ENCODE measurements around the gene TINAGL1. TPM values are rescaled to one million over a fixed set of nuclear protein-coding genes. Genes with fewer than 3 reads are reported as not detected.
A peak's percentile ranks its signal among the peaks of the same experiment; 100 is the strongest.

TINAGL1 gene
- polyA plus RNA-seq, 12 donors, result 18.0 to 45.1 (median 21.1) TPM; not detected in 1

DNA sequence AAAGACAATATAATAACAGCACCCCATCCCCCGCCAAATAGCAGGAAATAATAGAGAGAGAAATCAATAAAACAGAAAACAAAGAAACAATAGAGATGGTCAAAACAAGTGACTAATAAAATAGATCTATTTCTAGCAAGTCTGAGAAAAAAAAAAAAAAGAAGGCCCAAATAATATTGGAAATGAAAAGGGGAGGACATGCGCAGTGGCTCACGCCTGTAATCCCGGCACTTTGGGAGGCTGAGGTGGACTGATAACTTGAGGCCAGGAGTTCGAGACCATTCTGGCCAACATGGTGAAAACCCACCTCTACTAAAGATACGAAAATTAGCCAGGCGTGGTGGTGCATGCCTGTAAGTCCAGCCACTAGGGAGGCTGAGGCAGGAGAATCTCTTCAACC is 22.7 kb downstream of the TINAGL1 start:
- DNase-seq, result no peak

DNA sequence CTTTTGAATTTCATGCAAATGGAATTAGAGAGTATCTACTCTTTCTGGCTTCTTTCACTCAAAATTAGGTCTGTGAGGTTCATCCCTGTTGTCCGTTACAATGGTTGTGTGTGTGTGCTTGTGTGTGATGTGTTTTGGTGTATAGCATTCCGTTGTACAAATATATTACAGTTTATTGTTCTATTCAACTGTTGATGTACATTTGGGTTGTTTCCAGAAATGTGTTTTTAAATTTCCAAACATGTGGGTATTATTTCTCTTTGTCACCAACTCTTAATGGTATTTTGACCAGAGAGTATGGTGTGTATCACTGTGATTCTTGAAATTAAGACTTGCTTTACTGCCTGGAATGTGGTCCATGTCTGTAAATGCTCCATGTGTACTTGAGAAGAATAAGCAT is 24.3 kb downstream of the TINAGL1 start:
- DNase-seq, result no peak

DNA sequence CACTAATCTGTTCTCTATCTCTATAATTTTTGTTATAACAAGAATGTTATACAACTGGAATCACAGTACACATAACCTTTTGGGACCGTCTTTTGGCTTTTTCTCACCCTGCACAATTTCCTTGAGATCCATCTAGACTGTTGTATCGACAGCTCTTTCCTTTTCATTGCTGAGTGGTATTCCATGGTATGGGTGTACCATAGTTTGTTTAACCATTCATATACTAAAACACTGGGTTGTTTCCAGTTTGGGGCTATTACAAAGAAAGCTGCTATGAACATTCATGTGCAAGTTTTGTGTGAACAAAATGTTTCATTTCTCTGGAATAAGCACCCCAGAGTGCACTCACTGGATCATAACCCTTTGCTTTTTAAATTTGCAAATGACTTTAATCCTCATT is 25.8 kb downstream of the TINAGL1 start:
- DNase-seq, result no peak

DNA sequence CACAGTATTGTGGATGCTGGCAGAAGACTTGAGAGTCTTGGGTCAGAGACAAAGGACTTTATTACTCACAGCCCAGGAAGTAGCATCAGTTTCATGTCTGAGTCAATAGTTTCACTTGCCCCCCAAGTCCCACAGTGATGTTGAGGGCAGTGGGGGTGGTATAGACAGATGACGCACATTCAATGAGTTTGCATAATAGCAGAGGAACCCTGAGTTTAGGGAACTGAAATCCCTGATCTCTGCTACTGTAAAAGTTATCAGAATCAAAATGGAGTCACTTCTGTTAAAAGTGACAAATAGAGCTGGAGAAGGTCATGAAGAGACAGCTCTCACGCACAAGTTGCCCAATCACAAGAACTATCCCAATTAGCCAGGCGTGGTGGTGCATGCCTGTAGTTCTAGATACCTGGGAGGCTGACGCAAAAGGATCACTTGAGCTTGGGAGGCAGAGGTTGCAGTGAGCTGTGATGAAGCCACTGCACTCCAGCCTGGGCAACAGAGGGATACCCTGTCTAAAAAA is 29.7 kb downstream of the TINAGL1 start:
- DNase-seq, result no peak

DNA sequence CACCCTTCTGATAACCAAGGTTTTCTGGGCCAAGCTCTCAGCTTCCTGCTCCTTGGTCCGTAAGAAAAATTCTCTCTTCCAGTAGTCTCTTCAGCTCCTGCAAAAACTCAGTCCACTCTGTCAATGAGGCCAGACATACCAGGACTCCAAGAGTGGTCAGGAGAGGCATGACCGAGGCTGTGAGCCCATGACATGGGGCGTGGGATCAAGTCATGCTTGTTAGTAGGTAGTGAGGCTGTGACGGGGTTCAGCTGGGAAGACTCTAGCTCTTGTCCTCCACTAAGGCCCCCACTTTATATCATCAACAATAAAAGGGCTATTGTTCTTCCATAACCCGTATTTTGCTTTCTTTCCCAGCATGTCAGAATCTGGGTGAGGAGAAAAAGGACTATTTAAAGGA is 31.0 kb downstream of the TINAGL1 start:
- no peak for DNase-seq

DNA sequence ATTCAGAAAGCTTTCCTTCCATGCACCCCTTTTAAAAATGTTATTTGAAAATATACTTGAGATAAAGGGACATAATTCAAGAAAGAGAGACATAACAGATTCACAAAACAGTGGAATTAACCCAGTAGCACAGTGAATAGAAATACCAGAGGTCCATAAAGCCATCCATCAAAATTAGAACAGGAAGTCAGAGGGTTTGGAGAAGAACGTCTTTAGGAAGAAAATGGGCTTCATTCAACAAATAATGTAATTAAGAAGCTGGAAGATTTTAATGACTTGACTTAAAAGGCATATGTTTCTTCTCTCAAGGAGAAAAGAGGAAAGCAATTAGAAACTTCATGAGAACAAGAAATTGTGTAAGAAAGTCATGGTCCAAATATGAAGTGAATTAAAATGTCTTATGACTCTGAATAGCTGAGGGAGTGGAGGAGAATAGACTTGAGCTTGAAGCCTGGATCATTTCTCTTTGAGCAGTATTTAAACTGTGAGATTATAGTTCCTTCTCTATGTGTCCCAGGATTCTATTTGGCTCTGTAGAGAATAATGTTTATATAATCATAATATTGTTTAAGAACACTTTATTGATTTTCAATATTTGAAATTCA is 33.3 kb downstream of the TINAGL1 start:
- no peak for DNase-seq

DNA sequence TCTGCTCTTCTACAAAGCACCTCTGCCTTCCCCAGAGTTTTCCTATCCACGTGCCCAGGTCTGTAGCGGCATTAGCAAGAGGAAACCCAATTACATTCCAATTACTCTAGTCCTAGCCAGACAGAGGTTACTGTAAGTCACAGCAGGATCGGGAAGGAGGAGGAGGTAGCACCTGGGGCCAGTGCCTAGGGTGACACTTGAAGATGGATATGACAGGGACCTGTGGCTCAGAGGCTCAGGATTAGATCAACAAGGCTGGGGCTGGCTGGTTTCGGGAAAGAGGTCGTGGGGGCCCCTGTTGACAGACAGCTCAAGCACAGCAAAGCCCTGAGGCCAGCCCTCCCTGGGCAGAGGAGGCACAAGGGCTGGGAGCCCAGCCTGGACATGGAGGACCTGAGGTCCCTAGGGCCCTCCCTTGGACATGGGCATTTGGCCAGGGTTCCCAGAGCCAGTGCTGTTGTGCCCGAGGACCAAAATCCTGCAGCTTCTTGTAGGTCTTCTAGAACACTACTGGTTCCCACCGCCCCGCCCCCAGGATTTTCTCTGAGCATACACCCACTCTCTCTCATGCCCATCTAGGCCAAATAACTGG is 38.2 kb downstream of the TINAGL1 start:
- no peak for DNase-seq

DNA sequence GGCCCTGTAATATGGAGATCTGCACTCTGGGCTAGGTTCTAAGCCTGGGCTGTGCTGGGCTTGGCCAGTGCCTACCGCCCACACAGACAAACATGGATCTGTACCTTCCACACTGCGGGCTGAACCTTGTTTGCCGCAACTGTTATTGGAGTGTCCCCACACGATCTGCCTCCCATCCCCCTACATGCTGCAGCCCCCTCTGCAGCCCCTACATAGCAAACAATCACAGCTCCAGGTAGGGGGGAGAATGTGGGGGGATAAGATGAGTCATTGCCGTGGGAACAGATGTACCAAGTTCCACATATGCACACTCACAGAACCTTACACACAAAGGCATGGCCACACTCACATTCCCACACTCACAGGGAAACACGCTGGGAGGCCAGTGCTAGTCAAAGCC is 39.1 kb downstream of the TINAGL1 start:
- DNase-seq, result no peak

DNA sequence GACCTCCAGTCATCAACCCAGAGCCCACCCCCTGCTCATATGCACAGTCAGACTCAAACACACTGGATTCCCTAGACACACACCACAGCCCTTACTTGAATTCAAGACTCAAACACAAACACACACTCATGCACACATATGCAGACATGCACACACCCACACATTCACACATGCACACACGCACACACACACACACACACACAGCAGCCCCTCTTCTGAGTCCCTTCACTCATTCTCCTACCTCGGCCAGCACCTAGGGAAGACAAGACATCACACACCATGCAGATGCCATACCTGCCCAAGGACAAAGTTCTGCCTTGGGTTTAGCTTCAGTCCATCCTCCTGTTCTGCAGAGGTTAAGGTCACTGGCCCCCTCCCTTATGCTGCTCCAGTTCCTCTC is 39.6 kb downstream of the TINAGL1 start:
- DNase-seq, result no peak

DNA sequence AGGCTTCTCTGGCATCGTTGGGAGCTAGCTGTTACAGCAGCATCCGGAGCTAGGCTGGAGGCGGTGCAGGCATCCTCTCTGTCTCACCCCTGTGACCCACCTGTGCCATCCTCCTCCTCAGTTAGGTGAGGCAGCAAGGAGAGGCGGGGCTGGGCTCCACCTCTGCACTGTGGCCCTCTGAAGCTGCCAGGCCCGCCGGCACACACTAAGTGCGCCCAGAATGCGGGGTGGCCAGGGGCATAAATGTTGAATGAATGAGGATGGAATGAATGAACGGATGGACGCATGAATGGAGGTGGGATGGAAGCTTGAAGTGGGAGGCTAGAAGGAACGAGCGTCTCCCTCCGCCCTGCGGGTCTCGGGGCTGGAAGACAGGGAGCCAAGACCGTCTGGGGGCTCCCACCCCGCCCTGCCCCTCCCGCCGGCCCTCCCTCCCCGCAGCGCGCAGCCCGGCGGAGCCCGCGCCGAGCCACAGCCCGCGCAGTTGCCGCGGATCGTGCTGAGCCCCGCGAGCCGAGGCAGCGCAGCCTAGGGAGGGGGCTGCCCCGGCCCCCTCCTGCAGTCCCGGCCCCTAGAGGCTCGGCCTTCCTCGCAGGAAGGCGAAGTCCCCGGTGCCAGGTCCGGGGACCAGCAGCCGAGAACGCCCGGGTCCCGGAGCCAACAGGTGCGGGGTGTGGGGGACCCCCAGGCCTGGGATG is 41.1 kb downstream of the TINAGL1 start, which contains the start of gene HCRTR1:
Gene HCRTR1, plus strand, starts transcription at position 472 of the 698 bp plus-strand sequence. CDS start 1,504 bp downstream, outside the sequence.
- no peak for DNase-seq

DNA sequence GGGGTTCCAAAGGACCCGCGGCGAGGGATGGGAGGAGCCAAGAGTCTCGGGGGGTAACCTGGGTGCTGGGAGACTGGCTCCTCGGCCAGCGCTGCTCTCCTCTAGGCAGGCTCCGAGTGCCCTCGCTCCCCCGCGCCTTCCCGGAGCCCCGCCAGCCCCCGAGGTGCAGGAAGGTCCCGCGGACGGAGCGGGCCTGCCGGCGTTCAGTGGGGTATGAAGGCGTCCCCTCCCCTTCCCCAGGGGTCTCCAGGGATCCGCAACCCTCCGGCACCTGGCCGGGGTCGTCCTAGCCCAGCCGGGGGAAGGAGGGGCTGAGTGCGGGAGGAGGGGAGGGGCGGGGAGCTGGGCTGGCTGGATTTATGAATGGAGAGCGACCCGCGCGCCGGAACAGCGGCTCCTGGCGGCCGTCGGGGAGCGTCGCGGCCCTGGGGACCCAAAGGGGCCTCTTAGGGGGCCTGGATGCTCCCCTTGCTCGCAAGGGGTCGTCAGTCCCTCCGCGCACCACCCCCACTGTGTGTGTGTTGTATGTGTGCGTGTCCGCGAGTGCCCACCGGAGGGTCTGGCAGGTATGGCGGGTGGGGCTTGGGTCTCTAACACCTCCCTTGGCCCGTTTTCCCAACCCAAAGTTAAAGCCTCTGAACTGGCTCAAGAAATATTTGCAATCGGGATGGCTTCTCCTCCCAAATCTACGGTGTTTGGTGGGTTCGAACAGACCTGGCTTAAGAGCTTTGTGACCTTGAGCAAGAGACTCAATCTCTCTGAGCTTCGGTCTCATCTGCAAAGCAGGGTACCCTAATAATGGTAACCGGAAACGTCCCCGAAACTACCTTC is 41.8 kb downstream of the TINAGL1 start:
- DNase-seq, result peak; percentile 31

DNA sequence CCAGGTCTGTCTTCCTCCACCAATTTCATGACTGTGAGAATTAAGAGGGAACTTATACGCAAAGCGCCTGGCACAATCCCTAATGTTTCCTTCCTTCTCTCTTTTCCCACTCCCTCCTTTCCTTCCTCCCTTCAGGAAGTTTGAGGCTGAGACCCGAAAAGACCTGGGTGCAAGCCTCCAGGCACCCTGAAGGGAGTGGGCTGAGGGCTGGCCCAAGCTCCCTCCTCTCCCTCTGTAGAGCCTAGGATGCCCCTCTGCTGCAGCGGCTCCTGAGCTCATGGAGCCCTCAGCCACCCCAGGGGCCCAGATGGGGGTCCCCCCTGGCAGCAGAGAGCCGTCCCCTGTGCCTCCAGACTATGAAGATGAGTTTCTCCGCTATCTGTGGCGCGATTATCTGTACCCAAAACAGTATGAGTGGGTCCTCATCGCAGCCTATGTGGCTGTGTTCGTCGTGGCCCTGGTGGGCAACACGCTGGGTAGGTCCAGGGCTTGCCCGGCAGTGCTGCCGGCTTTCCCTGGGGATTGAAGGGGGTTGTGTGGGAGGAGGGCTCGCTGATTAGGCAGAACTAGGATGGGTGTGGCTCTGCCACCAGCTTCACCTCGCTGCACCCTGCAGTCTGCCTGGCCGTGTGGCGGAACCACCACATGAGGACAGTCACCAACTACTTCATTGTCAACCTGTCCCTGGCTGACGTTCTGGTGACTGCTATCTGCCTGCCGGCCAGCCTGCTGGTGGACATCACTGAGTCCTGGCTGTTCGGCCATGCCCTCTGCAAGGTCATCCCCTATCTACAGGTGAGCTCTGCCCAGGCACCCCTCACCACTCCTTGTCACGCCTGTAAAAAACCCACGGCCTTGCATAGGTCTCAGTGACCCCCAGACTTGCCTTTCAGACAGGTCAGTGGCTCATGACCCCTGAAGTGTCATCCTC is 42.9 kb downstream of the TINAGL1 start:
- DNase-seq, result no peak

DNA sequence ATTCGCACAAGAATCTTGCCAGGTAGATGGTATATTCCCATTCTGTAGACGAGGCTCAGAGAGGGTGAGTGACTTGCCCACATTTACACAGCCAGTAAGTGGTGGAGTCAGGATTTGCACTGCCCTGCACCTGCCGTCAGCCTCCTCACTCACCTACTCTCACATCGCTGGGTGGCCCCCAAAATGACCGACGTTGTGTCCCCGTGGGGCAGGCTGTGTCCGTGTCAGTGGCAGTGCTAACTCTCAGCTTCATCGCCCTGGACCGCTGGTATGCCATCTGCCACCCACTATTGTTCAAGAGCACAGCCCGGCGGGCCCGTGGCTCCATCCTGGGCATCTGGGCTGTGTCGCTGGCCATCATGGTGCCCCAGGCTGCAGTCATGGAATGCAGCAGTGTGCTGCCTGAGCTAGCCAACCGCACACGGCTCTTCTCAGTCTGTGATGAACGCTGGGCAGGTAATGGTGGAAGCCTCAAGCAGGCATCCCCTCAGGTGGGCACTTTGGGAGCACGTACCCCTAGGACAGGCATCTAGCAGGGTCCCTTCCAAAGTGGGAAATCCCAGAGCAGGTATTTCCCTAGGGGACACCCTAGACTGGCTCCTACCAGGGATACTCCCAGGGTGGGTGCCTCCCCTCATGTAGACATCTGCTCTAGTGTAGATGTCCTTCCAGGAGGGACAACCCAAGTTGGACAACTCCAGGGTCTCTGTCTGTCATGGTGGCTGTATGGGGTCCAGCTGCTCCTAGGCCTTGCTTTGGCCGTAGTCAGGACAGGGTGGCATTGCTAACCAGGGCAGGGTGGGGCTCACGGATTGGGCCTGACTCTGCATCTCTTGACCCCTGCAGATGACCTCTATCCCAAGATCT is 44.5 kb downstream of the TINAGL1 start:
- DNase-seq, result no peak

DNA sequence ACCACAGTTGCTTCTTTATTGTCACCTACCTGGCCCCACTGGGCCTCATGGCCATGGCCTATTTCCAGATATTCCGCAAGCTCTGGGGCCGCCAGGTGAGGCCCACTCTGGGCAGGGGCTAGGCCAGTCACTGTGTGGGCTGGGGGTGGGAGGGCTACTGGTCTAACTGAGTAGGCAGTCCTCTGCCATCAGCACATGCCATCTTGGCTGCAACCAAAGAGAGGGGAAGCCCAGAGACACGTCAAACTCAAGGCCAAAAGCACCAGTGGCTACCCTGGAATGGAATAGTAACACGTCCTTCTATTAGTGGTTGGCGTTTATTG is 45.1 kb downstream of the TINAGL1 start:
- DNase-seq, result no peak

DNA sequence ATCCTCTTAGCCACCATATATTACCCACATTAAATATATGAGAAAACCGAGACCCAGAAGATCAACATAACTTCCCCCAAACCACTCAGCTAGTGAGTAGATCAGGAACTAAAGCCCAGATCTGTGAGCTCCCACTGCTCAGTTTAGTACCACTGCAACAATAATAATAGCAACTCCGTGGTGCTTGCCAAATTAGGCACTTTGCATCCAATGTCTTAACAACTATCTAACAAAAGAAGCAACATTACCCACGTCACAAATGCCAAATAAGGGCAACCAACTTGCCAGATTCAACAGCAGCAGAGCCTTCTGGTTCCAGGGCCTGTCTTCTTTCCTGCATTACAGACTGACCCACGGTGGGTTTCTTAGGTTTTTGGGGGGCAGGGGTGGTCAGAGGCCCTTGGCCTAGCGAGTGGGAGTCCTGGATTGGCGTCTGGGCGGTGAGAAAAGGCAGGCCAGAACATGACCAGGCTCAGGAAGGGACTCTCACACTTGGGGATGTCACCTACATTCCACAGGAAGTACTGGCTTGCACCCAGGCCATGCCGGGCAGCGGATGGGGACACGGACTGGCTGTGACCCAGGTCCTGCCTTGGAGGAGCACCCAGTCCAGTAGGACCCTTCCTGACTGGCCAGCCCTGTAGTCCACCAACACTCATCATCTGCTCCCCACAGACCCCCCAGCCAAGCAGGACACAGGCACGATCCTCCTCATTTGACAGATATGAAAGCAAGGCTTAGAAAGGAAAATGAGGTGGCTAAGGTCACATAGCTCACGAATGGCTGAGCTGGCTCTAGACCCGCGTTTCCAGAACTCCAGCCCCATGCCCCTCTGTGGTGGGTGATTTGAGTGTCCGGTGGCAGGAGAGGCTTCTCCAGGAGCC is 45.8 kb downstream of the TINAGL1 start:
- DNase-seq, result no peak

DNA sequence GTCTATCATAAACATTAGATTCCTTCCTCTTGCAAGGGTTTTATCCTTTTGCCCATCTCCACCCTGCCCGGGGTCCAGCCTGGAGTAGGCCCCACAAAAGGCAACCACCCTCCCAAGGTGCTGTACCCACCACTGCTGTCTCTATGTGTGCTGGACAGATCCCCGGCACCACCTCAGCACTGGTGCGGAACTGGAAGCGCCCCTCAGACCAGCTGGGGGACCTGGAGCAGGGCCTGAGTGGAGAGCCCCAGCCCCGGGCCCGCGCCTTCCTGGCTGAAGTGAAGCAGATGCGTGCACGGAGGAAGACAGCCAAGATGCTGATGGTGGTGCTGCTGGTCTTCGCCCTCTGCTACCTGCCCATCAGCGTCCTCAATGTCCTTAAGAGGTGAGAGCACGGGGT is 47.0 kb downstream of the TINAGL1 start:
- DNase-seq, result no peak

DNA sequence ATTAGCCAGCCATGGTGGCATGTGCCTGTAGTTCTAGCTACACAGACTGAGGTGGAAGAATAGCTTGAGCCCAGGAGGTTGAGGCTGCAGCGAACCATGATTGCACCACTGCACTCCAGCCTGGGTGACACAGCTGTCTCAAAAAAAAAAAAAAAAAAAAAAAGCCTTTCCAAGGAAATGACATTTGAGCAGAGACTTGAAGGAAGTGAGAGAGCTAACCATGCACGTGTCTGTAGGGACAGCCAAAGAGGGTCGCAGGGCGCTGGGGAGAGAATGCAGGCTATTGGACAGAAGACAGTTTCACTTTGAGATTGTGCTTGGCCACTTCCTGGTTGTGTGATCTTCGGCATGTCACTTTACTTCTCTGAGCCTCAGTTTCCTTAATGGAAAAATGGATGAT is 48.0 kb downstream of the TINAGL1 start:
- no peak for DNase-seq

DNA sequence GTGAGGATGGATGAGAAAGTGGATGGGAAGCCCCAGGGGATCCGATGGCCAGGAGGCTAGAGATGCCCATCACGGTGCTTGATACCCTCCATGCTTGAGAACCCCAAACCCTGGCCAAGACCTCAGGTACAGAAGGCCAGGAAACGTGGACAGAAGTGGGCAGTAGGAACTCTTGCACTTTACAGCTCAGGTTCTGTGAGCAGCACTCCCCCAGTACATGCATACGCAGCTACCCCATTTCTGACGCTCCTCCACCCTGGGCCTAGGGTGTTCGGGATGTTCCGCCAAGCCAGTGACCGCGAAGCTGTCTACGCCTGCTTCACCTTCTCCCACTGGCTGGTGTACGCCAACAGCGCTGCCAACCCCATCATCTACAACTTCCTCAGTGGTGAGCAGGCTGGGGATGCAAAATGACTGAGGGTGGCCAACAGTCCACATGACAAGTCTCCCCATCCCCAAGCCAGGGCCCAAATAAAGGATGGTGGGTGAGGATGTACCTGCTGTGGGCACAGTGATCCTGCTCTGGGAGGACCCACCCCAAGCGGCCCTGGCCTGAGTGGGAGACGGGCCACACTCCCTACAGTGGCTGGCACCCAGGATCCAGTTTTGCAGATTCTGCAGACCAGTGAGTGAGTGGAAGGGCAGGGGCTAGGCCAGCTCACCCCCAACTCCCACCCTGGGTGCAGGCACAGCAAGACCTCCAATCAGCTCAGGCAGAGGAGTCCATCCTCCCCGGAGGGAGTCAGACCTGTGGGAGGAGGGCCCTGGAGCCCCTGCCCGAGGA is 48.6 kb downstream of the TINAGL1 start:
- DNase-seq, result no peak

All from muscle of arm (tissue), 12 donors.